Measurements from ENCODE around the gene SYNDIG1. TPM values are rescaled to one million over a fixed set of nuclear protein-coding genes. Genes with fewer than 3 reads are reported as not detected.

Gene SYNDIG1
- total RNA-seq, 1 donor from 2014 or later: 2.6 TPM

GRCh38 chr20:24572140-24572539 is 102.7 kb downstream of the SYNDIG1 start:
- H3K27me3 ChIP-seq (ENCODE audit: control insufficient read depth in 3 of 3, insufficient read depth in 3 of 3, low read length in 3 of 3): no peaks in the 10 kb centered on the region
- H3K9ac ChIP-seq (ENCODE audit: low read depth in 1 of 3, low read length in 3 of 3): no peak overlapping the region
- no peaks in the 10 kb centered on the region for H3K4me1 ChIP-seq (ENCODE audit: control insufficient read depth in 3 of 3, insufficient read depth in 3 of 3, low read length in 3 of 3)
- no peaks in the 10 kb centered on the region for H3K9me3 ChIP-seq (ENCODE audit: control insufficient read depth in 3 of 3, low read length in 3 of 3)
- no peak overlapping the region for H3K4me3 ChIP-seq (ENCODE audit: low read length in 3 of 3)
- no peaks in the 10 kb centered on the region for H3K36me3 ChIP-seq (ENCODE audit: control insufficient read depth in 3 of 3, insufficient read depth in 3 of 3, low read length in 3 of 3)
- no peak overlapping the region for H3K27ac ChIP-seq (ENCODE audit: low read depth, low read length)

DNA sequence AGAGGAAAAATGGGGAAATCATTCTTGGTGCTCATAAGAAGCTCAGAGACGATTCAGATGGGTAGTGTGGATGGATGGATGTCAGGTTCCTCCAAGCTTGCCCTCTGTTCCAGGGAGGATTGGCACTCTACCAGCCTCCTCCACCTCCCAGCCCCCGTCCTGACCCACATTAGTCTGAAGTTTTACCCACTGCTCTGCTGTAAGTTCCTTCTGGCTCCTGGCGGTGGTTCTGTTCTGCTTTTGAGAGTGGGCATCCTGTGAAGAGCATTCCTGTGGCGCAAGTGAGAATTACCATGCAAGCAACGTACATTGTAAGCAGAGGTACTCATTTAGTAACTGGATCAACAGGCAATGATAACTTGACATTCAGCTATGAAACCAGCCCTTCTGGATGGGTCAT is 103.4 kb downstream of the SYNDIG1 start:
- Histone ChIP-seq H3K27me3 (ENCODE audit: control insufficient read depth in 3 of 3, insufficient read depth in 3 of 3, low read length in 3 of 3) (no peaks in the 10 kb centered on the region), H3K27ac (ENCODE audit: low read depth, low read length) (no peak overlapping the region), H3K4me3 (ENCODE audit: low read length in 3 of 3) (no peak overlapping the region)

GRCh38 chr20:24573557-24573956 is 104.1 kb downstream of the SYNDIG1 start:
- Histone ChIP-seq H3K4me1 (ENCODE audit: control insufficient read depth in 3 of 3, insufficient read depth in 3 of 3, low read length in 3 of 3) (no peaks in the 10 kb centered on the region), H3K9me3 (ENCODE audit: control insufficient read depth in 3 of 3, low read length in 3 of 3) (no peaks in the 10 kb centered on the region), H3K27ac (ENCODE audit: low read depth, low read length) (no peak overlapping the region), H3K9ac (ENCODE audit: low read depth in 1 of 3, low read length in 3 of 3) (no peak overlapping the region), H3K27me3 (ENCODE audit: control insufficient read depth in 3 of 3, insufficient read depth in 3 of 3, low read length in 3 of 3) (no peaks in the 10 kb centered on the region), H3K36me3 (ENCODE audit: control insufficient read depth in 3 of 3, insufficient read depth in 3 of 3, low read length in 3 of 3) (no peaks in the 10 kb centered on the region), H3K4me3 (ENCODE audit: low read length in 3 of 3) (no peak overlapping the region)

More for the DNA sequence above, 103.4 kb downstream of the SYNDIG1 start:
- Histone ChIP-seq H3K36me3 (ENCODE audit: control insufficient read depth in 3 of 3, insufficient read depth in 3 of 3, low read length in 3 of 3) (no peaks in the 10 kb centered on the region), H3K9ac (ENCODE audit: low read depth in 1 of 3, low read length in 3 of 3) (no peak overlapping the region), H3K9me3 (ENCODE audit: control insufficient read depth in 3 of 3, low read length in 3 of 3) (no peaks in the 10 kb centered on the region), H3K4me1 (ENCODE audit: control insufficient read depth in 3 of 3, insufficient read depth in 3 of 3, low read length in 3 of 3) (no peaks in the 10 kb centered on the region)

GRCh38 chr20:24574307-24574706 is 104.9 kb downstream of the SYNDIG1 start:
- H3K9ac ChIP-seq (ENCODE audit: low read depth in 1 of 3, low read length in 3 of 3): no peak overlapping the region
- no peaks in the 10 kb centered on the region for H3K36me3 ChIP-seq (ENCODE audit: control insufficient read depth in 3 of 3, insufficient read depth in 3 of 3, low read length in 3 of 3)
- H3K27ac ChIP-seq (ENCODE audit: low read depth, low read length): no peak overlapping the region
- no peak overlapping the region for H3K4me3 ChIP-seq (ENCODE audit: low read length in 3 of 3)
- H3K9me3 ChIP-seq (ENCODE audit: control insufficient read depth in 3 of 3, low read length in 3 of 3): no peaks in the 10 kb centered on the region
- no peaks in the 10 kb centered on the region for H3K4me1 ChIP-seq (ENCODE audit: control insufficient read depth in 3 of 3, insufficient read depth in 3 of 3, low read length in 3 of 3)
- H3K27me3 ChIP-seq (ENCODE audit: control insufficient read depth in 3 of 3, insufficient read depth in 3 of 3, low read length in 3 of 3): no peaks in the 10 kb centered on the region

GRCh38 chr20:24574797-24575196 is 105.4 kb downstream of the SYNDIG1 start:
- Histone ChIP-seq H3K9me3 (ENCODE audit: control insufficient read depth in 3 of 3, low read length in 3 of 3) (no peaks in the 10 kb centered on the region), H3K4me3 (ENCODE audit: low read length in 3 of 3) (no peak overlapping the region), H3K4me1 (ENCODE audit: control insufficient read depth in 3 of 3, insufficient read depth in 3 of 3, low read length in 3 of 3) (no peaks in the 10 kb centered on the region), H3K36me3 (ENCODE audit: control insufficient read depth in 3 of 3, insufficient read depth in 3 of 3, low read length in 3 of 3) (no peaks in the 10 kb centered on the region), H3K9ac (ENCODE audit: low read depth in 1 of 3, low read length in 3 of 3) (no peak overlapping the region), H3K27ac (ENCODE audit: low read depth, low read length) (no peak overlapping the region), H3K27me3 (ENCODE audit: control insufficient read depth in 3 of 3, insufficient read depth in 3 of 3, low read length in 3 of 3) (no peaks in the 10 kb centered on the region)

DNA sequence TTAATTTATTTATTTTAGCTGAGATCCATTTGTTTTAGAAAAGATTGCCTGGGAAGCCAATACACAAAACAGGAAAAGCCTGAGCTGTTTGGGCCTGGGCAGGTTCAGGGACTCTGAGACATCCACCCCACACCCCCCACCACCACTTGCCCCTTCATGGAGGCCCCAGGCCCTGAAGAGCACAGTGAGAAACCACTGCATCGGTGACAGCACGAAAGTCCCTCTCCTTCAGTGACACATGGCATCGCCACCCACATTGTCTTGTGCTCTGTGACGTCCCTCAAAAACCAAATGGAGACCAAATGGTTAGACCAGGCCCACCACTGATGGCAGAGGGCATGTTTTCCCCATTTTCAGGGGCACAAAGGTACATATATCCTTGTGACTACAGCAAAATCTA is 106.4 kb downstream of the SYNDIG1 start:
- Histone ChIP-seq H3K36me3 (ENCODE audit: control insufficient read depth in 3 of 3, insufficient read depth in 3 of 3, low read length in 3 of 3) (no peaks in the 10 kb centered on the region), H3K9ac (ENCODE audit: low read depth in 1 of 3, low read length in 3 of 3) (no peak overlapping the region), H3K4me3 (ENCODE audit: low read length in 3 of 3) (no peak overlapping the region), H3K9me3 (ENCODE audit: control insufficient read depth in 3 of 3, low read length in 3 of 3) (no peaks in the 10 kb centered on the region), H3K27me3 (ENCODE audit: control insufficient read depth in 3 of 3, insufficient read depth in 3 of 3, low read length in 3 of 3) (no peaks in the 10 kb centered on the region), H3K27ac (ENCODE audit: low read depth, low read length) (no peak overlapping the region), H3K4me1 (ENCODE audit: control insufficient read depth in 3 of 3, insufficient read depth in 3 of 3, low read length in 3 of 3) (no peaks in the 10 kb centered on the region)

- no peaks in the 10 kb centered on the region for H3K9me3 ChIP-seq (ENCODE audit: control insufficient read depth in 3 of 3, low read length in 3 of 3)
- no peaks in the 10 kb centered on the region for H3K4me1 ChIP-seq (ENCODE audit: control insufficient read depth in 3 of 3, insufficient read depth in 3 of 3, low read length in 3 of 3)
- no peak overlapping the region for H3K4me3 ChIP-seq (ENCODE audit: low read length in 3 of 3)
Measured at GRCh38 chr20:24576447-24576846, 107.0 kb downstream of the SYNDIG1 start.

GRCh38 chr20:24577271-24577909 is 108.0 kb downstream of the SYNDIG1 start:
- Histone ChIP-seq H3K36me3 (ENCODE audit: control insufficient read depth in 3 of 3, insufficient read depth in 3 of 3, low read length in 3 of 3) (no peaks in the 10 kb centered on the region), H3K27me3 (ENCODE audit: control insufficient read depth in 3 of 3, insufficient read depth in 3 of 3, low read length in 3 of 3) (no peaks in the 10 kb centered on the region), H3K4me3 (ENCODE audit: low read length in 3 of 3) (no peak overlapping the region), H3K9me3 (ENCODE audit: control insufficient read depth in 3 of 3, low read length in 3 of 3) (peaks cover 0 to 3% (median 0%) of the 10 kb centered on the region in 3 donors), H3K4me1 (ENCODE audit: control insufficient read depth in 3 of 3, insufficient read depth in 3 of 3, low read length in 3 of 3) (no peaks in the 10 kb centered on the region), H3K27ac (ENCODE audit: low read depth, low read length) (no peak overlapping the region), H3K9ac (ENCODE audit: low read depth in 1 of 3, low read length in 3 of 3) (no peak overlapping the region)

More at GRCh38 chr20:24576447-24576846, 107.0 kb downstream of the SYNDIG1 start:
- H3K36me3 ChIP-seq (ENCODE audit: control insufficient read depth in 3 of 3, insufficient read depth in 3 of 3, low read length in 3 of 3): no peaks in the 10 kb centered on the region
- H3K27ac ChIP-seq (ENCODE audit: low read depth, low read length): no peak overlapping the region
- no peak overlapping the region for H3K9ac ChIP-seq (ENCODE audit: low read depth in 1 of 3, low read length in 3 of 3)
- no peaks in the 10 kb centered on the region for H3K27me3 ChIP-seq (ENCODE audit: control insufficient read depth in 3 of 3, insufficient read depth in 3 of 3, low read length in 3 of 3)

DNA sequence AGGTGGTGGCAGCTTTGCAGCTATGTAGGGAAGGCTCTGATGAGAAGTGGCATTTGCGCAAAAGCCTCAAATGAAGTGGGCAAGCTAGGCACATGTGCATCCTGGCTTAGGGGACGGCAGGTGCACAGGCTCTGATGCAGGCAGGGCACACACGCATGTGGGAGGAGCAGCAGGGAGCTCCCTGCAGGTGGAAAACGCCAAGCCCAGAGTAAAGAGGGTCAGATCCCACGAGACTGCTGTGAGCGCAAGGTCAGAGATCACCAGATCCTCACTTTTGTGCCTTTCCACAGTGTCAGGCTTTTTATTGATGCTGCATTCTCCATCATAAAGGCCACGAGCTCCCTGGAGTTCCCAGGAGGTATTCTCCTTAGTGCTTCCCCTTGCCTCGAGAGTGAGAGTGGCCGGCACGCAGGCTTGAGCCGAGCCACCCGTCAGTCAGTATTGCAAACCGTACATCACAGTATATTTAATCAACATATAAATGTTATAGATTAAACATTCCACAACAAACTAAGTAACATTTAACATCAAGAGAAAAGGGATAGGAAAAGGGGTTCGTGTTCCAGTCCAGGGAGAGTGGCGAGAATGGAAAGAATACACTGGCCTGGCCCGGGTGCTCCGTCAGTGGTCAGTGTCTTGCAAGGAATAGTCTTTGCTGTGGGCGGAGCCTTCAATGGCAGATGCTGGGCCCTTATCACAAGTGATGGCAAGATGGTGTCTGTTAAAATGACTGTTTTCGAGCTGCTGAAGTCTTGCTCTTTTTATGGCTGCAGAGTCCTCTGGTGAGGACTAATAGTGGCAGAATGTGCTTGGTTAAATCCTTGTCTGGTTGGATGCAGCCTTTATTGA is 109.4 kb downstream of the SYNDIG1 start:
- no peaks in the 10 kb centered on the region for H3K27me3 ChIP-seq (ENCODE audit: control insufficient read depth in 3 of 3, insufficient read depth in 3 of 3, low read length in 3 of 3)
- H3K9me3 ChIP-seq (ENCODE audit: control insufficient read depth in 3 of 3, low read length in 3 of 3): peaks cover 0 to 3% (median 0%) of the 10 kb centered on the region in 3 donors
- H3K9ac ChIP-seq (ENCODE audit: low read depth in 1 of 3, low read length in 3 of 3): no peak overlapping the region
- H3K4me1 ChIP-seq (ENCODE audit: control insufficient read depth in 3 of 3, insufficient read depth in 3 of 3, low read length in 3 of 3): no peaks in the 10 kb centered on the region
- no peak overlapping the region for H3K4me3 ChIP-seq (ENCODE audit: low read length in 3 of 3)
- H3K27ac ChIP-seq (ENCODE audit: low read depth, low read length): no peak overlapping the region
- H3K36me3 ChIP-seq (ENCODE audit: control insufficient read depth in 3 of 3, insufficient read depth in 3 of 3, low read length in 3 of 3): no peaks in the 10 kb centered on the region

DNA sequence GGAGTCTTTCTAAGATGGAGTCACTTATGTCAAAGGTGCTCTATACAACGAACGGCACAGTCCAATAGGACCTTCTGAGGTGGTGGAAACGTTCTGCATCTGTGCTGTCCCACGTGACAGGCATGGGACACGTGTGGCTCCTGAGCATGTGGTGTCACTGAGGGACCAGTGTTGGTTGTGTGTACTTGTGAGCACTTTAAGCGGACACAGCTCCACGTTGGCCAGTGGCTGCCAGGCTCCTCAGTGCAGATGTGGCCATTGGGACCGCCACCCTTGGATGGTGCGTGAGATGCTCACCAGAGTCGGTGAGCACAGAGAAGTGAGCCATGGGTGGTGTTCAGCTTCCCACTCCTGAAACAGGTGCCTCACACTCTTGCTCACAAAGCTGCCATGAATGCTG is 110.0 kb downstream of the SYNDIG1 start:
- H3K4me1 ChIP-seq (ENCODE audit: control insufficient read depth in 3 of 3, insufficient read depth in 3 of 3, low read length in 3 of 3): no peaks in the 10 kb centered on the region
- no peak overlapping the region for H3K4me3 ChIP-seq (ENCODE audit: low read length in 3 of 3)
- H3K27me3 ChIP-seq (ENCODE audit: control insufficient read depth in 3 of 3, insufficient read depth in 3 of 3, low read length in 3 of 3): peaks cover 0 to 4% (median 0%) of the 10 kb centered on the region in 3 donors
- H3K9ac ChIP-seq (ENCODE audit: low read depth in 1 of 3, low read length in 3 of 3): no peak overlapping the region
- no peaks in the 10 kb centered on the region for H3K36me3 ChIP-seq (ENCODE audit: control insufficient read depth in 3 of 3, insufficient read depth in 3 of 3, low read length in 3 of 3)
- no peak overlapping the region for H3K27ac ChIP-seq (ENCODE audit: low read depth, low read length)
- peaks cover 0 to 3% (median 0%) of the 10 kb centered on the region in 3 donors for H3K9me3 ChIP-seq (ENCODE audit: control insufficient read depth in 3 of 3, low read length in 3 of 3)

Data from skeletal muscle tissue (tissue), 4 donors.